Vagina (tissue), 2 donors: ENCODE results near the gene CHP1. TPM values are rescaled to one million over a fixed set of nuclear protein-coding genes. Genes with fewer than 3 reads are reported as not detected.
"Not testable (repeated sequence)": the region's sequence is repeated elsewhere in the genome, so short reads cannot be mapped to it uniquely, and the experiment has no call there.

Experiments
- DNase-seq, 2 donors: peaks; one replicate each; pipeline ENCODE4 v3.0.0-alpha.2; 2017; ENCODE audit errors: extremely low spot score in 2 of 2
- H3K27ac ChIP-seq: fragments of 200-600 bp; sonication (generic); one replicate; pipeline ENCODE4 v1.5.1; 2019
- H3K27me3 ChIP-seq: fragments of 200-600 bp; sonication (generic); one replicate; pipeline ENCODE4 v1.5.1; 2019
- H3K36me3 ChIP-seq, 2 donors: fragments of 200-600 bp; sonication (generic); one replicate each; pipeline ENCODE4 v1.5.1; 2017 to 2019
- H3K4me1 ChIP-seq: fragments of 200-600 bp; sonication (generic); one replicate; pipeline ENCODE4 v1.5.1; 2019
- H3K4me3 ChIP-seq, 2 donors: fragments of 200-600 bp; sonication (generic); 1 replicate in 1 of 2; 2 replicates in 1 of 2; pipeline ENCODE4 v1.5.1; 2016 to 2019
- H3K9me3 ChIP-seq: fragments of 200-600 bp; sonication (generic); one replicate; pipeline ENCODE4 v1.5.1; 2019
- CTCF ChIP-seq, 3 experiments: fragments of 450-650 bp in 2 of 3; fragments of 200-600 bp in 1 of 3; sonication (generic) in 1 of 3; IDR thresholded peaks; one replicate each; pipeline ENCODE4 v1.5.1; 2017 to 2019; ENCODE audit warnings: antibody characterized with exemption in 3 of 3, mild to moderate bottlenecking in 2 of 3, moderate library complexity in 2 of 3
- POLR2A ChIP-seq, 2 donors: fragments of 450-650 bp; IDR thresholded peaks; one replicate each; pipeline ENCODE4 v1.6.1; 2017; ENCODE audit warnings: antibody characterized with exemption in 2 of 2, mild to moderate bottlenecking in 2 of 2, moderate library complexity in 2 of 2
- POLR2AphosphoS5 ChIP-seq, 2 donors: sonication (generic); formaldehyde crosslinking; IDR thresholded peaks; one replicate each; pipeline ENCODE4 v1.9.0; 2017; ENCODE audit warnings: antibody characterized with exemption in 2 of 2, mild to moderate bottlenecking in 2 of 2, low read depth in 1 of 2; ENCODE audit not compliant: insufficient read depth in 1 of 2
- intact Hi-C: fragments of 100-400 bp; cut with DNase I; formaldehyde crosslinking; loops from one replicate; pipeline ENCODE4 v1.15.1; 2023
- total RNA-seq: library from RNA; depleted of rRNA; stranded (reverse); fragments of >200 nt; gene quantifications from one replicate; pipeline ENCODE4 v1.2.3, GENCODE V29; 2016

Gene CHP1
- total RNA-seq, 1 donor from 2014 or later: 119 TPM

DNA sequence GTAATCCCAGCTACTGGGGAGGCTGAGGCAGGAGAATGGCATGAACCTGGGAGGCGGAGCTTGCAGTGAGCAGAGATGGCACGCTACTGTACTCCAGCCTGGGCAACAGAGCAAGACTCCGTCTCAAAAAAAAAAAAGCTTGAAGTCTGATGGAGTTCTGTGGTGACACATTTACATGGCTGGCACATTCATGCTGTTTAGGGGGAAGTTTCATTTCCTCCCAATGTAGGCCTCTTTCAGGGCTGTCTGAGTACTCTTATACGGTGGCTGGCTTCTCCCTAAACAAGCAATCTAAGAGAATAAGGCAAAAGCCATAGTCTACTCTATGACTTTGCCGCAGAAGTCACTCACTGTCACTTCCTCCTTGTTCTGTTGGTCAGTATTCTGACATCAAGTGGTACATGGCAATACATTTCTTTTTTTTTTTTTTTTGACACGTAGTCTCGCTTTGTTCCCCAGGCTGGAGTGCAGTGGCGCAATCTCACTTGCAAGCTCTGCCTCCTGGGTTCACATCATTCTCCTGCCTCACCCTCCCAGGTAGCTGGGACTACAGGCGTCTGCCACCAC lies 60.1 kb downstream of the CHP1 start:
- peaks cover 3 to 31% of the 10 kb centered on the region in 2 donors for H3K36me3 ChIP-seq
- peaks cover 12% of the 10 kb centered on the region for H3K4me1 ChIP-seq
- no peak overlapping the region for H3K4me3 ChIP-seq
- no peaks in the 10 kb centered on the region for H3K27me3 ChIP-seq
- no peaks in the 10 kb centered on the region for H3K9me3 ChIP-seq
- no peak overlapping the region for H3K27ac ChIP-seq
- no peak for TF ChIP-seq POLR2AphosphoS5 (IDR thresholded peaks at IDR 0.05; ENCODE audit: insufficient read depth in 1 of 2, low read depth in 1 of 2)
- TF ChIP-seq POLR2A (IDR thresholded peaks at IDR 0.05): no peak
- TF ChIP-seq CTCF (IDR thresholded peaks at IDR 0.05): no peak
- no peak for DNase-seq
- intact Hi-C loops: no loop called here

- Histone ChIP-seq H3K36me3 (peaks cover 3 to 25% of the 10 kb centered on the region in 2 donors), H3K27ac (no peak overlapping the region), H3K9me3 (no peaks in the 10 kb centered on the region), H3K27me3 (no peaks in the 10 kb centered on the region), H3K4me3 (no peak overlapping the region), H3K4me1 (peaks cover 12% of the 10 kb centered on the region)
- no peak for DNase-seq
- TF ChIP-seq POLR2A (IDR thresholded peaks at IDR 0.05) (no peak), POLR2AphosphoS5 (IDR thresholded peaks at IDR 0.05; ENCODE audit: insufficient read depth in 1 of 2, low read depth in 1 of 2) (no peak), CTCF (IDR thresholded peaks at IDR 0.05) (no peak)
- intact Hi-C loops: no loop called here
Observed at GRCh38 chr15:41292521-41292920, 61.5 kb downstream of the CHP1 start.

DNA sequence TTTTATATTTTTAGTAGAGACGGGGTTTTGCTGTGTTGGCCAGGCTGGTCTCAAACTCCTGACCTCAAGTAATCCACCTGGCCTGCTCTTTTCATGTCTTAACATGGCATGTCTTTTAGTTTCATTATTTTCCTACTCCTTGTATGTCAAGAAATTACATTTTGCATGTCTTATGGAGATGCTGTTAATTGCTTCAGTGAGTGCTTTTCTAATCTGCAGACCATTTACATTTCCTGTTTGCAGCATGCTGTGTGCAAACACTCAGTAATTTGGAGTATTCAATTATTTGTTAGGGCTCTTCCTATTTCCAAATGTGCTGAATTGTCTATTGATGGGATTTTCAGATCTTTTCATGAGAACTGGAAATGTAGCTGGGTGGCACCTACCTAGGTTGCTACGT lies 70.1 kb downstream of the CHP1 start:
- not testable (repeated sequence) for H3K4me1 ChIP-seq, H3K4me3 ChIP-seq
- H3K36me3 ChIP-seq: peaks cover 0 to 33% of the 10 kb centered on the region in 2 donors

DNA sequence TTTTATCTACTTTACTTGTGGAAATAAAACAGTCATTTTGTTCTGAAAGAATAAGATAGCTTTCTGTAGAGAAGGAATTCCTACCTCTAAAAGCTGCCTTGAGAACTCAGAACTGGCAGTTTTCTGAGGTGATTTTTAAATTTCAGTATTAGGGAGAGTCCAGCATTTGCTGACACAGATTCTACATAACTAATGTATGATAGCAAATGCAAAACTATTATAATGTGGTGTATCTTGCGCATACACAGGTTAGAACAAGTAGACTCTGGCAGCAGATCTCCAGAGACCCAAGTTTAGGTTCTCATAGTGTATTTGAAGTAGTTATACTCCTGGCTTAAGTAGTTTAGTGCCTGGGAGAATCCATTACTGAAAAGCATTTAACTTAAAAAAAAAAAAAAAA lies 70.5 kb downstream of the CHP1 start:
- TF ChIP-seq POLR2AphosphoS5 (IDR thresholded peaks at IDR 0.05; ENCODE audit: insufficient read depth in 1 of 2, low read depth in 1 of 2): no peak
- no peak for TF ChIP-seq CTCF (IDR thresholded peaks at IDR 0.05)
- no peak for TF ChIP-seq POLR2A (IDR thresholded peaks at IDR 0.05)
- Histone ChIP-seq H3K9me3 (no peaks in the 10 kb centered on the region), H3K36me3 (peaks cover 0 to 32% of the 10 kb centered on the region in 2 donors), H3K4me1 (no peaks in the 10 kb centered on the region), H3K4me3 (no peak overlapping the region), H3K27ac (no peak overlapping the region), H3K27me3 (no peaks in the 10 kb centered on the region)
- intact Hi-C loops: no loop called here
- no peak for DNase-seq

More for the DNA sequence above, 70.1 kb downstream of the CHP1 start:
- intact Hi-C loops, H3K27me3 ChIP-seq, H3K27ac ChIP-seq, H3K9me3 ChIP-seq, DNase-seq: not testable (repeated sequence)

DNA sequence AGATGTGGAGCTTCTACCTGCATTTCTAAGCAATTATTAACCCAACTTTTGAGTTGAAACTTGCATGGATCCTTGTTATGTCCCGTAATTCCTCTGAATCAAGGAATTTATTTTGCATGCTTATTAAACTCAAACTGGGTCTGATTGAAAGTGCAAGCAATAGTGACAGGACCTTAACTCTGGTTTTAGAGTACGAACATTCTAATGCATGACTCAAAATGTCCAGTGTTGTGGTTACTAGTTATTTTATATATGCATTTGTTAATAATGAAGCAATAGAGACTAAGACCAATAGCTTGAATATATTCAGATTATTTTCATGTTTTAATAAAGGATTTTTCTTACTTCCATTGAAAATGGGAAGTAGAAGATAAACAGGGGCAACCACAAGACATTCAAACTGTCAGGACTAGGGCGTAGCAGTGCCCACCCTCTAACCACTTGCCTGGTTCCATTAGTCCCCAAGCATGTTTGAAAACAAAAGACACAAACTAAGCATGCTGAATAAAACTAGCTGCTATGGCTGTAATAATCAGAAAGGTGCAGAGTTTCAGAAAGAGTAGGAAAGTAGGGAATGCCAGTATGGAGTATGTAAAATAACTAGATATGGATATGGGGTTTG lies 73.2 kb downstream of the CHP1 start:
- DNase-seq: no peak
- Histone ChIP-seq H3K4me3 (no peak overlapping the region), H3K27ac (no peak overlapping the region), H3K9me3 (no peaks in the 10 kb centered on the region), H3K36me3 (peaks cover 0 to 8% of the 10 kb centered on the region in 2 donors), H3K27me3 (no peaks in the 10 kb centered on the region), H3K4me1 (no peaks in the 10 kb centered on the region)
- intact Hi-C loops: no loop called here
- no peak for TF ChIP-seq POLR2AphosphoS5 (IDR thresholded peaks at IDR 0.05; ENCODE audit: insufficient read depth in 1 of 2, low read depth in 1 of 2)
- TF ChIP-seq CTCF (IDR thresholded peaks at IDR 0.05): no peak
- no peak for TF ChIP-seq POLR2A (IDR thresholded peaks at IDR 0.05)
